GM12878 (cell line): ENCODE measurements around the gene CKAP5. TPM values are rescaled to one million over a fixed set of nuclear protein-coding genes. Genes with fewer than 3 reads are reported as not detected.

Source experiments
- ATAC-seq: fragments of 200-7000 bp; cut with Tn5 transposase; 3 replicates; pipeline ENCODE4 v1.9.1; 2020; ENCODE audit warnings: mild to moderate bottlenecking, moderate library complexity
- BruUV-seq: library from RNA; stranded (reverse); fragments of 400-500 nt; replicated peaks from 2 replicates; lab custom pipeline; 2021; lab: Mats Ljungman, UMichigan
- CTCF ChIA-PET: fragments of 300-600 bp; sonication (Branson Sonifier 250); formaldehyde crosslinking; extraction: SDS; loops from one replicate; lab custom pipeline; 2021; ENCODE audit warnings: inconsistent platforms; lab: Yijun Ruan, JAX
- POLR2A ChIA-PET: fragments of 350-600 bp; formaldehyde crosslinking; extraction: SDS; loops from one replicate; lab custom pipeline; 2021; ENCODE audit warnings: inconsistent platforms; lab: Charles Lee
- RAD21 ChIA-PET: fragments of 300-600 bp; sonication (Branson Sonifier 250); formaldehyde crosslinking; loops from one replicate; lab custom pipeline; 2023; ENCODE audit warnings: antibody characterized with exemption; ENCODE audit not compliant: unreplicated experiment; lab: Charles Lee
- SMC1A ChIA-PET: fragments of 300-600 bp; sonication (Branson Sonifier 250); formaldehyde crosslinking; loops from one replicate; lab custom pipeline; 2023; ENCODE audit not compliant: unreplicated experiment, uncharacterized antibody; lab: Charles Lee
- DNase-seq: peaks from one replicate; pipeline ENCODE4 v3.0.0-alpha.2; 2011; ENCODE audit warnings: low read depth, low spot score
- FAIRE-seq: peaks from 3 replicates; lab custom pipeline; 2011; peaks lifted over from hg19 to GRCh38; lab: Jason Lieb, UNC
- H2AFZ ChIP-seq: 2 replicates; pipeline ENCODE4 v1.6.0; 2011; ENCODE audit warnings: low read depth, low read length, control low read depth; ENCODE audit not compliant: control insufficient read depth
- H3K27ac ChIP-seq: 2 replicates; pipeline ENCODE4 v1.5.1; 2011; ENCODE audit warnings: control low read depth; ENCODE audit not compliant: control insufficient read depth, insufficient read depth
- H3K27me3 ChIP-seq, 2 experiments: replicated peaks in 1 of 2; 2 replicates each; pipeline versions ENCODE4 v1.6.0 to v1.6.1; 2011; ENCODE audit warnings: low read length in 1 of 2; ENCODE audit not compliant: control insufficient read depth in 2 of 2, insufficient read depth in 2 of 2
- H3K36me3 ChIP-seq, 2 experiments: 2 replicates each; pipeline ENCODE4 v1.5.1; 2011; ENCODE audit warnings: low read length in 1 of 2; ENCODE audit not compliant: control insufficient read depth in 2 of 2, insufficient read depth in 2 of 2
- H3K4me1 ChIP-seq: 2 replicates; pipeline ENCODE4 v1.6.1; 2011; ENCODE audit warnings: mild to moderate bottlenecking, low read length, moderate library complexity, mixed read lengths; ENCODE audit not compliant: control insufficient read depth, insufficient read depth
- H3K4me2 ChIP-seq: 2 replicates; pipeline ENCODE4 v1.6.0; 2011; ENCODE audit warnings: control low read depth; ENCODE audit not compliant: control insufficient read depth, insufficient read depth
- H3K4me3 ChIP-seq: fragments of 200-600 bp; sonication (generic); 2 replicates; pipeline ENCODE4 v1.5.1; 2016
- H3K79me2 ChIP-seq: 2 replicates; pipeline ENCODE4 v1.6.0; 2011; ENCODE audit warnings: low read length; ENCODE audit not compliant: control insufficient read depth, insufficient read depth
- H3K9ac ChIP-seq: 2 replicates; pipeline ENCODE4 v1.8.0; 2011; ENCODE audit warnings: low read length, control low read depth, mixed read lengths; ENCODE audit not compliant: control insufficient read depth, insufficient read depth
- H3K9me3 ChIP-seq: replicated peaks from 3 replicates; pipeline ENCODE4 v1.5.1; 2011; ENCODE audit warnings: mild to moderate bottlenecking, low read length; ENCODE audit not compliant: control insufficient read depth, insufficient read depth
- H4K20me1 ChIP-seq: 2 replicates; pipeline ENCODE4 v1.6.0; 2011; ENCODE audit not compliant: control insufficient read depth, insufficient read depth
- BRCA1 ChIP-seq: IDR thresholded peaks from 2 replicates; pipeline ENCODE4 v1.6.1; 2011; ENCODE audit warnings: low read depth, low read length, improper control_type of control experiment
- CBX5 ChIP-seq: sonication (generic); IDR thresholded peaks from 2 replicates; pipeline ENCODE4 v1.6.1; 2016; ENCODE audit warnings: low read depth, moderate library complexity, mild to moderate bottlenecking, inconsistent platforms
- CHD1 ChIP-seq: IDR thresholded peaks from 2 replicates; pipeline ENCODE4 v1.6.1; 2012; ENCODE audit warnings: low read depth, low read length, improper control_type of control experiment
- EGR1 ChIP-seq, 2 experiments: IDR thresholded peaks; 1 replicate in 1 of 2; 2 replicates in 1 of 2; pipeline ENCODE4 v1.6.1; 2011 to 2012; ENCODE audit warnings: low read depth in 2 of 2, low read length in 2 of 2, borderline replicate concordance in 1 of 2, mild to moderate bottlenecking in 1 of 2, moderate library complexity in 1 of 2
- POLR2A ChIP-seq: IDR thresholded peaks from 2 replicates; pipeline ENCODE4 v1.6.1; 2011; ENCODE audit warnings: low read depth, mild to moderate bottlenecking, low read length
- POU2F2 ChIP-seq: IDR thresholded peaks from 3 replicates; pipeline ENCODE4 v1.6.1; 2011; ENCODE audit warnings: low read depth, mild to moderate bottlenecking, low read length, borderline replicate concordance
- ZNF24 ChIP-seq: fragments of 450-650 bp; IDR thresholded peaks from 2 replicates; pipeline ENCODE4 v1.6.1; 2017; ENCODE audit warnings: antibody characterized with exemption, mild to moderate bottlenecking
- WGBS: methylation state at CpG from one replicate; pipeline ENCODE4 v1.1.6; 2016; ENCODE audit warnings: low lambda C conversion rate; ENCODE audit not compliant: insufficient replicate concordance, insufficient coverage; ENCODE audit errors: missing lambda C conversion rate; 5-methylcytosine and 5-hydroxymethylcytosine counted together
- in situ Hi-C: fragments of 300-500 bp; cut with MboI; formaldehyde crosslinking; loops from 9 replicates; pipeline ENCODE4 v1.14.3; 2018; ENCODE audit warnings: mixed read lengths
- intact Hi-C: fragments of 100-400 bp; cut with micrococcal nuclease; formaldehyde crosslinking; loops from one replicate; pipeline ENCODE4 v1.14.2; 2022; ENCODE audit not compliant: unreplicated experiment
- polyA plus RNA-seq, 11 experiments: library from polyadenylated mRNA; depleted of rRNA in 4 of 11; unstranded in 6 of 11; stranded (reverse) in 5 of 11; fragments of >200 nt; fragmentation: Nextera tagmentation in 4 of 11; fragmentation: Illumina TruSeq in 1 of 11; extraction: Ambion mirVana in 4 of 11; extraction: Trizol in 1 of 11; gene quantifications; 1 replicate in 1 of 11; 2 replicates in 10 of 11; pipeline versions ENCODE4 v1.2.1 to v1.2.3, GENCODE V29; 2011 to 2016; ENCODE audit warnings: inconsistent platforms in 2 of 11, missing spikeins in 2 of 11, low read depth in 1 of 11
- total RNA-seq, 4 experiments: library from RNA; depleted of rRNA in 3 of 4; stranded (reverse); fragments of >200 nt in 3 of 4; fragmentation: Illumina TruSeq in 1 of 4; extraction: Trizol in 1 of 4; gene quantifications; 2 replicates each; pipeline versions ENCODE4 v1.2.1 to v1.2.3, GENCODE V29; 2013 to 2021
- TF ChIP-seq, protein P1 (sequence below): IDR thresholded peaks from 2 replicates; pipeline ENCODE4 v1.6.1; 2012; ENCODE audit warnings: low read length, inconsistent platforms

The CKAP5 gene
- total and polyA plus RNA-seq, 10 of the 15 experiments (the other 5 are each of a cell fraction or from before 2014, with no cell fraction given): 20.1 to 161 (median 79.8) TPM

DNA sequence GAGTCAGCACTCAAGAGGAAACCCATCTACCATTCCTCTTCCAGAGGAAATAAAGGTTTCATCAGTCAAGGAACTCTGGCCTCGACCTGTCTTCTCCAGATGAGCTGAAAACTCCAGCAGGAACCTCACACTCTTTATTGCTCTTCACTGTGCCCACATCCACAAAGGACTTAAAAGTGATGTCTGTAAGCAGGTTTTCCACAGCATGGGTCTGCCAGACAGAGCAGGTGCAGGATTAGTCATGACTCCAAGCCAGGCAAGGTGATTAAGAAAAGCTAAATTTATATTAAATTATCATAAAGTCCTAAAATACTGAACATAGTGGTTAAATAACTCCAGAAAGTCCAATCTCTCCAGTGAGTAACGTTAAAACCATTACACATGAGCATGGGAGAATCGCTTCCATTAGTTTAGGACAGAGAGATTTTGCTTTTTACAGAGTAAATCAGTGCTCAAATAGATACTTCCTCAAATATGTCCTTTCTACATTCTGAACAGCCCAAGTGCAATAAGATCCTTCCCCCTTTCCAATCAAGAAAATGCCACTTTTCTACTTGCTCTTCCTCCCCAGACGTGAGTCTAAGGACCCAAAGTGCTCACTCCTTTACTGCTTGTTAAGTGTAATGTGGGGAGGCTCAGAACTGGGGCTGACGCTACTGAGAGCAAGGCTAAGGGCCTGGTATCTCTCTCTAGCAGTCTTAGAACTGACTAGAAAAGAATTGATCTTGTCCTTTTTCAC, 10.7 kb upstream of the CKAP5 start (continued):
- TF ChIP-seq EGR1 (IDR thresholded peaks at IDR 0.05; ENCODE audit: borderline replicate concordance in 1 of 2, low read depth in 2 of 2, low read length in 2 of 2) (no peak), POU2F2 (no peak), BRCA1 (no peak)

DNA sequence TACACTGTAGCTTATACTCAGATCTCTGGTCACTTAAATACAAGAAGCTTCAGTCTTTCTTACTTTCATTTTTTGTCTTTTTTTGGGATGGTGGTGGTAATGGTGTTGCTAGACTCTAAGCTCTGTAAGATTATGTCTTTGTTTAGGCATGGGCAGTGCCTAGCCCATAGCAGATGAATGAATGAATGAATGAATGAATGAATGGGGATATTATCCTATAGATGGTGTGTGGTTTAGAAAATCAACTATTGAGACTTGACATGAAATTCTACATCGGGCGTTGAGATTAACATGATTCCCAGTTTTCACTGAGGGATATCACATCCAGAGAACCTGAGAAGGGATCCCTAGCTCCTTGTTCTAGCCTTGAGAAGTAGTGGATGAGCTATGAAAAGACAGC, 9.8 kb upstream of the CKAP5 start:
- in situ Hi-C loops: no loop called here
- TF ChIP-seq, protein P1, sequence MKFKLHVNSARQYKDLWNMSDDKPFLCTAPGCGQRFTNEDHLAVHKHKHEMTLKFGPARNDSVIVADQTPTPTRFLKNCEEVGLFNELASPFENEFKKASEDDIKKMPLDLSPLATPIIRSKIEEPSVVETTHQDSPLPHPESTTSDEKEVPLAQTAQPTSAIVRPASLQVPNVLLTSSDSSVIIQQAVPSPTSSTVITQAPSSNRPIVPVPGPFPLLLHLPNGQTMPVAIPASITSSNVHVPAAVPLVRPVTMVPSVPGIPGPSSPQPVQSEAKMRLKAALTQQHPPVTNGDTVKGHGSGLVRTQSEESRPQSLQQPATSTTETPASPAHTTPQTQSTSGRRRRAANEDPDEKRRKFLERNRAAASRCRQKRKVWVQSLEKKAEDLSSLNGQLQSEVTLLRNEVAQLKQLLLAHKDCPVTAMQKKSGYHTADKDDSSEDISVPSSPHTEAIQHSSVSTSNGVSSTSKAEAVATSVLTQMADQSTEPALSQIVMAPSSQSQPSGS: no peak
- no peak for TF ChIP-seq POLR2A
- no peak for TF ChIP-seq CBX5
- TF ChIP-seq ZNF24: peak; percentile 68; the same call in 1 of the 2 replicates
- TF ChIP-seq CHD1: no peak
- POLR2A ChIA-PET: interaction anchor here (1.0 kb wide), 1 partner anchor 12 kb away, joined by 3 read pairs; no protein-coding TSS in a partner anchor

More for the DNA sequence above, 9.8 kb upstream of the CKAP5 start:
- H4K20me1 ChIP-seq: no peaks in the 10 kb centered on the region; the same call in 1 of the 2 replicates
- H3K4me3 ChIP-seq: no peak overlapping the region
- intact Hi-C loops: no loop called here
- SMC1A ChIA-PET: interaction anchor here (1.1 to 1.6 kb wide), 2 partner anchors 10 to 37 kb away, joined by 3 read pairs; no protein-coding TSS in a partner anchor
- RAD21 ChIA-PET: interaction anchor here (1.0 kb wide), 1 partner anchor 9 kb away, joined by 3 read pairs; the partner anchor contains the start of gene CKAP5
- no peaks in the 10 kb centered on the region for H3K36me3 ChIP-seq
- no TSS peak for BruUV-seq
- CTCF ChIA-PET: no interaction called here
- no peaks in the 10 kb centered on the region for H3K9me3 ChIP-seq
- H3K79me2 ChIP-seq: no peaks in the 10 kb centered on the region
- FAIRE-seq (no peak), ATAC-seq (no peak), DNase-seq (no peak)
- H3K4me1 ChIP-seq: no peaks in the 10 kb centered on the region
- 36% methylated on average over 2 of the region's 2 CpGs for WGBS
- no peak overlapping the region for H3K27ac ChIP-seq
- no peak overlapping the region for H3K4me2 ChIP-seq
- H3K27me3 ChIP-seq: no peaks in the 10 kb centered on the region; a peak in 1 of 4 replicates
- no peak overlapping the region for H3K9ac ChIP-seq
- H2AFZ ChIP-seq: no peak overlapping the region
